ENCODE measurements around the gene FBXW8.

FBXW8 gene

DNA sequence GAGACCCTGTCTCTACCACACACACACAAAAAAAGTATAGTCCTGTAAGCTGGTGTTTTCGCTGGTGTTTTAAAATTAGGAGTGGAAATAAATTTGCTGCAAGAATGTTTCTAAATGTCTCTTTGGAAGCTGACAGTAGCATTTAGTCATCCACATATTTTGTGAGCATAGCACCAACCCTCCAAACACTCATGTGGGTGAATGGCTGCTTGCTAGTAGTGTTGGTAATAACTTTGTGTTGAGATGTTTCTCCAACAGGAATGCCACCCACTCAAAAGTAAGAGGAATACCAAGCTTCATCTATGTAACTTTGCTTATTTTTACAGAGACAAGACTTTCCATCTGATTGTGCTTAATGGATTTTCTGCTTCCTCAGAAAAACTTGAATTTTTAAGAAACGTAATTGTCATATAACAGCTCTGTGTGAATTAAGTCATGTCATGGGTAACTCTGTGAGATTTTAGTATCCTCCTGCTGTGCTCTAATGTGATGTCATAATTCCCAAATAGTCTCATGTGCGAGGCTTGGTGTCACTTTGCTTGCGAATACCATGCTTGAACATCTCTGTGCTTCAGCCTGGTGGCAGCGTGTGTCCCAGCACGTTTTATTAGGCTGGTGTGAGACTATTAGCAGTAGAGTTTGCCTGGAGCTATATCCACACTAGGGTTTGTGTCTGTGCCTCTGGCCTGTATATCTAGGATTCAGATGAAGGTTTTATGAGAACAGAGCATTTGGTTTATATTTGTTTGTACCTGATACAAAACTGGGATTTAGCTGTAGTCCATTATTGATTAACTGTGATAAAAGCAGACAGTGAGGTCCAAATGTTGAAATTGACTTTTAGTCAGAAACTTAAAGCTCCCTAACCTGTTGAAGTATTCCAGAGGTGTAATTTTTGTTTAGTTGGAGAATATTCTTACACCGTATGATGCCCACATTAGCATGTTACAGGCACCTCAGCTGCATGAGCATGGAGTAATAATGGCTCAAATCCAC lies 80.5 kb downstream of the FBXW8 start:
- no peak for DNase-seq (ENCODE audit: low read depth)

DNA sequence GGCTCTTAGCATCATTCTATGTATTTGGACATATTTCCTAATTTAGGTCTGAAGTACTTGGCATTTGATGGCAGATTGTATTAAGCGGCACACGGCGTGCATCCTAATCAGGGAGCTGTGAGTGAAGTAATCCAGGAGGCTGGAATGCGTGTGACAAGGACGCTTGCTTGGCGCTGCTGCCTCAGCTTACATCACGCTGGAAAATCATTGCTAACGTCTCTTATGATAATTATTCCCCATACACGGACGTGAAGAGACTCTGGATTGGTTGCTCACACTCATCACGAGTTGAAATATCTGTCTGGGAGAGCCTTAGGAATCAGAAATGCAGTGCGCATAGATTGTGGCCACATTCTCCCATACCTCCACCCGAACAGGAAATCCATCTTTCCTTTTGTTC lies 85.3 kb downstream of the FBXW8 start:
- no peak for DNase-seq (ENCODE audit: low read depth)

DNA sequence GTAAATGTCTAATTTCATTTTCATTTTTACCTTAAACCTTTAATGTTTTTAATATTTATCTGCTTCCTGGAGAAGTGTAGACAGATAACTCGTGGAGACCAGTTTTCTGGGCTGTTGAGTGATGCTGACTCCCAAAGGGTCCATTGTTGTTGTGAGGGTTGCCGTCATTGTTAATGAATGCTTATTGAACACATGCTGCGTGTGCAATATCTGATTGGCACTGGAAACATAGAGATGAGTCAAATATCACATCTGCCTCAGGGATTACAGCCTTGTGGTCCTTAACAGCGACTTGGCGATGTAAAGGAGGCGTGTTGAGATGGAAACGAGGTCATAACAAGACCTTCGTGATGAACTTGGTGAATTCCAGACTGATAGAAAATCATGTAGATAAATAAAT lies 85.9 kb downstream of the FBXW8 start:
- no peak for DNase-seq (ENCODE audit: low read depth)

DNA sequence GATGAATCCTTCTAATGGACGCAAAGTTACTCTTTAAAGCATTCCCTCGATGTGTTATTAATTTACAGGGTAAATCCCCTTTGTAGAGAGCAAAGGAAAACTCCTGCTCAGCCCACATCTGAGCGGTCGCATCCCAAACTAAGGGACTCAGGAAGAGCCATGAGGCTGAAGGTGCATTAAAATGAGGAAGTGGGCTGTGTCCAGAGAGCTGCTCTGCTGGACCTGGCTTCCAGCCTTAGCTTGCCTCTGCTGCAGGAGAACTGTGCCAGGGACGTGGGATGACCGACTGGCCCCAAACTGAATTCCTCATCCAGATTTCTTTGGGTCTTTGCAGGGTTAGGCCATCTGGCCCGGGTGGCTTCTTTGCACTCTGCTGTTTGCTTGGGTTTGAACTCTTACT lies 88.3 kb downstream of the FBXW8 start:
- DNase-seq (ENCODE audit: low read depth), result no peak

DNA sequence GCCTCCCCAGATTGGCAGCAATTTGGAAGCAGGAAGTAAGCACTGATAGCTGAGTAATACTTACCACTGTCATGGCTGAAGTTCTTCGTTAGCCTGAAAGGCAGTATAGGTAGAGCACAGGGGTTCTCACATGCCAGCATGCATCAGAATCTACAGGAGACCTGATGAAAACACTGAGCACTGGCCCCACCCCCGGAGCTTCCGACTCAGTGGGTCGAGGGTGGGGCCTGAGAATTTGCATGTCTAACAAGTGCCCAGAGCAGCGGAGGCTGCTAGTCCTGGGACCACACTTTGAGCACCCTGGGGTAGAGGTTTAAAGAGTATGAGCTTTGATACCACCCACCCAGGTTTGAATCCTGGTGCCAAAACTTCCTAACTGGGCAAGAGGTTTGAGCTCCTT lies 89.6 kb downstream of the FBXW8 start:
- DNase-seq (ENCODE audit: low read depth), result no peak

DNA sequence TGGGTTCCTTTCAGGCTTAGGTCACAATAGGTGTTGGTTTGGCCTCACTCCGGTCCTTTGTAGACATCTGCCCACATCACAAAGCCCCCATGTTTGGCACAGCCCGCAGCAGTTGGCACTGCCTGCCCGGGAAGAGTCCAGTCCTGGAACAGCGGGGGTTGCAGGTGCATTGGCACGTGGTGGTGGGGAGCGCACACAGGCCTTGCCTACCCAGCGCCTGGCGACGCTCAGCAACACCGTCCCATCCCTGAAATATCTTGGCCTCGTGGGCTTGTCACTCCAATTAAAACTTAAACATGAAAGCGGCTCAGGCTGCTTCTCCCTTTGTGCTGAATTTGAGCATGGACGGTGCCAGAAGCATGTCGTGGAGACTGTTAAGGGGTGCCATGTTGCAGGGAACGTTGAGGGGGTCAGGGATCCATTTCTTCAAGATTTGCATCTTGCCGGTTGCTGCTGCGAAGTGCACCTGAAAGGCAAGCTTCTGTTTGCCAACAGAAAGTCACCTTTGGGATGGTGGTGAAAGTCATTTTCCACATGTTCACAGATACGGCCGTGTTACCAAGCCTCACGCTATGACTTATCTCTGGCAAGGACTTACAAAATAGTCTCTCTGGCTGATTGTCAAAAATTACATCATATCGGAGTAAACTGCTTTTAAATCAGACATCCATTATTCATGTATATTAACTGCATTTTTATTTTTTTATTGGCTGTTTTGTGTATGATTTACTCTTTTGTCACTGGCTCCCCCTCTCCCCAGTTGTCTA lies 91.5 kb downstream of the FBXW8 start:
- no peak for DNase-seq (ENCODE audit: low read depth)

DNA sequence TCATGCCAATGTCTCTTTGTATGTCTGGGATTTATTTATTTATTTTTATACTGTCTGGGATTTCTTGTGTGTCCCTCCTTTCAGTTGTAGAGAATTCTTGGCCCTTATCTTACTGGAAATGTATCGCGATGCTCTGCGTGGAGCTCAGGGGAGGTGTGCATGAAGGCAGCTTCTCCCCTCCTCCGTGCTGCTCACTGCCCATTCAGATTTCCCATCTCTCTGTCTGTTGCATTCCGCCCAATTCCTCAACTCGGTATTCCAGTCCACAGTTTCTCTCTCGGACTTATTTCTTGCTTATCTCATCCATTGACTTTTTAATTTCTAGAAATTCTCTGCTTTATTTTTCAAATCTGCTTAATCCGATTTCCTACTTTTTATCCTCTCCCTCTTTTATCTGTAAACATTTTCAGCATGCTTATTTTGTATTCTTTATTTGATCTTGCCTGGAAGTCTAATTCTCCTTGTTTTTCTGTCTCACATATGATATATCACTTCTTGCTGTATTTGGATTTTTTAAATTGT lies 93.2 kb downstream of the FBXW8 start:
- no peak for DNase-seq (ENCODE audit: low read depth)

DNA sequence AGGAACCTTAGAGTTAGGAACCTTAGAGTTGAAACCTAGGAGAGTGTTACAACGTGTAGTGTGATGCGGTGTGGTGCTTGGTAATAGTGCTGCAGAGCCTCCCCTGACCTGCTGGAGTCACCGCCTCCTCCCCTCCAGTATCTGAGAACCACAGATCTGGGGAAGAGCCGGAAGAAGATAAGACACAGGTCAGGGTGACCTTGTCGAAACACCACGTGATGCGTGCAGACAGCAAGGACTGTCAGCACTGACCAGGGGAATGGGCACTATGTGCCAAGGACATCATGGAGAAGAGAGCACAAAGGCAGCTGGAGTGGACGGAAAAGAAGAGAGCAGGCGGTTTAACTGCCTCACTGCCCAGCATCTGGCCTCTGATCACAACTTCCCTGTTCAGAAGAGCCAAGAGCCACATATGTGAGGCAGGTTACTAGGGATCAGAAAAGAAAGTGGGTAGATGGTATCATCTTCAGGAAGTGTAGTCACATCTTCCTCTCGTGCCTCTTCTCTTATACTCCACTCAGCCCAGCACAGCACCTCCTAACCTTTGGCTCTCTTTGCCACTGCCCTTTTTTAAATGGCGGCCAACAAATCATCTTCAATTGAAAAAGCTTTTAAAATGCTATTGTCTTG lies 94.8 kb downstream of the FBXW8 start:
- no peak for DNase-seq (ENCODE audit: low read depth)

DNA sequence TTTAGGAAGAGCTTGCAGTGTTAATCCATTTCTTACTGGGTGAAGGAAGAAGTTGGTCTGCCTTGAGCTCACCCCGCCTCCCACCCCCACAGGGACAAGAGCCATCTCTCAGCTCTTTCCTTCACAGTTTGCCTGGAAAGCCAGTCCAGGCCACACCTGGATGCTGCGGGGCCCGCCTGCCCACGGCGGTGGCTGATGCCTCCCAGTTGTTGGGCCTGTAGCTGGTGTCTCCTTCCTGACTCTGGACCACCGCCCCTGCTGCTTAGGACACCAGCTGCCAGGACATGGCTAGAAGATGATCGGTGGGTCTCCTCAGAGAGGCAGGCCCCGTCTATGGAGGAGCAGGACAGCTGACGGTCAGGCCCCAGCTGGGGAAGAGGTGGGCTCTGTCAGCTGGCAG lies 95.6 kb downstream of the FBXW8 start:
- DNase-seq (ENCODE audit: low read depth), result no peak

DNA sequence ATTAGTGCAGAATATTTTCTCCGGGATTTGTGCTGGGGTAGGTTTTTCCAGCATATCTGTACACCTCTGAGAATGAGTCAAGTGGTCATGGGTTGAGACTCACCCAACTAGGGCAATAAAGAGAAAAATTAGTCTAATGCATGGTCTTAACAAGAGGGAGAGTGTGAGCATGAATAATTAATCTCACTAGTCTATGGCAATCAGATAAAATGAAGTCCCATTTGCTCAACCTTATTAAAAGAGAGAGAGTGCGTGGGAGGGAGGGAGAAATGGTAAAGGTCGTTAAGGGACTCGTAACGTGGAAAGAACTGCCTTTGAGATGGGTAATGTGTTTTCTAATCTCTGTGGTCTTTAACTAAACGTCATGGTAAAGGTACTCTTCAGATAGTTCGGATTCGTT lies 96.8 kb downstream of the FBXW8 start:
- no peak for DNase-seq (ENCODE audit: low read depth)

DNA sequence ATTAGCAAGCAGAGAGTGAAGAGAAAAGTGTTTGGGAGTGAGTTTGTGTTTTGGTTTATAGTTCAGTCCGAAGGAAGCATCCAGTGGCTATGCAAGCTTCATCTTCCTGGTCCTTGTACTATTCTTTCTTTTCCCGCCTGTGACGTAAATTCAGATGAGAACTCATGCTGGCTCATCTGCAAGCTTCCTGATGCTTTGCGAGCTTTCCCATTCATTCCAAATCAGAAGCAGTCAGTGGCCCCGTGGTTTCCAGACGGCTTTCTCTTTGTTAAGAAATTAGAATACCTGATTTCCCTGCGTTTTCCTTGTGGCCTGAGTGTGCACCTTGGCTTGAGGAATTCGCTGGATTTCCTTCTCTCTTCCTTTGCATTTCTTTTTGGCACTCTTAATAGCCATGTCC lies 99.0 kb downstream of the FBXW8 start:
- no peak for DNase-seq (ENCODE audit: low read depth)

DNA sequence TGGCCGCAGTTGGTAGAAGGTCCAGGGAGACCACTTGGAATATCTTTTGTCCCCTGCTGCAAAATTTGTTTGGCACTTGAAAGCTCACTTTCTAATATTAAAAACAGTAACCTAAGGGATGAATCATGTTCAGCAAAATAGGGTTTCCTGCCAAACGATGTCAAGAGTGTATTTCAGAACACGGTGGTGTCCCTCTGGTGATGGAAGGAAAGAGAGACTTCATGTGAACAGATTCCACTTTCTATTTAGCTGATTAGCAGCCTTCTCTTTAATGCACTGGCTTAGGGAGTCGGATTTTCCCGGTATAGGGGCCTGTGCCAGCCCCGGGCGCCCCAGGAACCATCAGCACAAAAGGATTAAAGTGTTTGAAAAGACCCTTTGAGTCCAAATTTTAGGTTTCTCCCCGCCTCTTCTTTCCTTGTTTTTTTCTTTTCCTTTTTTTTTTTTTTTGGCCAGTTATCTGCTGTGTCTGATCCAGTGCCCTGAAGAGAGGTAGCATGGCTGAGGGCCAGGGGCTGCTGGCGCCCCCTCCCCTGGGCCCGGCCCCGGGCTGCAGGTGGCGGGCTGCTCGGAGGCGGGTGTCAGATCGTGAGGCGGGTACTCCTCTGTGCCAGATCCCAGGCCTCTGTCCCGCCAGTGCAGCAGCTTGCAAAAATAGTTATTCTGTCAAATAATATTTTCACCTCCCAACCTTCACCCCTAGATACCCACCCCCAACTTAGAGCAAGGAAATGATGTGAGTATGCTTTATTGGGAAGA lies 100.1 kb downstream of the FBXW8 start:
- DNase-seq (ENCODE audit: low read depth), result no peak

DNA sequence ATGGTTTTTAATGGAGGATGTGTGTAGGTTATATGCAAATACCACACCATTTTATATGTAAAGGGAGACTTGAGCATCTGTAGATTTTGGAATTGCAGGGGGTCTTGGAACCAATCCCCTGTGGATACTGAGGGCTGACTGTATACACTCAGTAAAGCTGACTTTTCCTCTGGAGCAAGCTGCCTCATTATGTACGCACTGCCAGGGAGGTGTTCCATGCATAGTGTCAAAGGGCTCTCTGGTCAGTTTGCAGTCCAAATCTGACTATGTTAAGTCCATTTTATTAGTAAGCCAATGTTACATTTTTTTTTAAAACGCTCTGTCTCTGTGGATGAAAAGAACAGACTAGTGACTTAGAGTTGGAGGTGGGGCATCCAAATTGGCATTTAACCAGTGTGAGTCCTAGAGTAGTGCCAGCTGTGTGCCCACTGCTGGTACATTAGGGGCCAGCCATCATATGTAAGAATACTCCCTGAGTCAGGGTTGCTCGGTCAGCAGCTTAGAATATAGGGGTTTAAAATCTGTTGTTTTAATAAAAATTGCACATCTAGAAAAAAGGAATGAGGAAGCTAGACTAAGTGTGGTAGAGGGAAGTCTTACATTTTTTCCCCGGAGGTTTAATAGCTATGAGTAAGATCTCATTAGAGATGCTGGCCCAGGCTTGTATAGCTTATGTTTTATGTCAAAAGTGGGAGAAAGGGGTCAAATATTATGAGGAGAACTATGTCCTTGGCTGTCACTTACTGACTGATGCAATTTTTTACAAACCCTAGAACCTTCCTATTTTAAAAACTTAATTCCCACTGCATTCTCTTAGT lies 101.4 kb downstream of the FBXW8 start:
- no peak for DNase-seq (ENCODE audit: low read depth)

DNA sequence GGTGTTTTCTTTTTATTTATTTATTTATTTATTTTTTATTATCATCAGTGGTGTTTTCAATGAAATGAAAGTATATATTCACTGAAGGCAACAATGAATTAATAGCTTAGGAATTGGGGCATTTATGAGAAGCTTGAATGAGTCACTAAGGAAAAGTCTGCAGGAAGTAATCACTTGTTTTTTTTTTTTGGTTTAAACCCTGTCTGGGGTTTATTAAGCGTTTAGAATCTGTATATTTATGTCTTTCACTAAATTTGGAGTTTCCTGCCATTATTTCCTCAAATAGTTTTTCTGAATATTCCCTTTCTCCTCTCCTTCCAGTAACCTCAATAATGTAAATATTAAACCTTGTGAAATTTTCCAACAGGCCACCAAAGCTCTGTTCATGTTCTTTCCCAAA lies 103.0 kb downstream of the FBXW8 start:
- no peak for DNase-seq (ENCODE audit: low read depth)

DNA sequence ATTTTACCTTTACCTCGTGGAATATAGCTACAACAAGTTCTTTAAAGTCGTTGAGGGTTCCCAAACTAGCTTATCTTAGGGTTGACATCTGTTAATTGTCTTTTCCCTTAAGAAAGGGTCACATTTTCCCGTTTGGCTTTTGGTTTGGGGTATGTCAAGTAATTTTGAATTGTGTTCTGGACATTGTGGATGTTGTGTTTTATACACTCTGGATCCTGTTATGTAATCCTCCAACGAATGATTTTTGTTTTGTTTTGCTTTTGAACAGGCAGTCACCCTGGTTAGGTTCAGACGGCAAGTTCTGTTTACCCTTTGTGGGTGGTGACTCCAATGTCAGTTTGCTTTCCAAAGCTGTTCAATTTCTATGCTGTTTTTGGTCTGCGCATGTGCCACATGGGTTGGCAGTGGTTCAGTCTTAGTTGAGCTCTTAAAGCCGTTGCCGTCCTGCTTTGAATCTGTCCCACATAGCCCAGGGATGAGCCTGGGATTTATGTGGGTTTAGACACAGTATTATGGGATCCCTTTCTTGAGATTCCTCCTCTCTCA lies 103.7 kb downstream of the FBXW8 start:
- DNase-seq (ENCODE audit: low read depth), result no peak

DNA sequence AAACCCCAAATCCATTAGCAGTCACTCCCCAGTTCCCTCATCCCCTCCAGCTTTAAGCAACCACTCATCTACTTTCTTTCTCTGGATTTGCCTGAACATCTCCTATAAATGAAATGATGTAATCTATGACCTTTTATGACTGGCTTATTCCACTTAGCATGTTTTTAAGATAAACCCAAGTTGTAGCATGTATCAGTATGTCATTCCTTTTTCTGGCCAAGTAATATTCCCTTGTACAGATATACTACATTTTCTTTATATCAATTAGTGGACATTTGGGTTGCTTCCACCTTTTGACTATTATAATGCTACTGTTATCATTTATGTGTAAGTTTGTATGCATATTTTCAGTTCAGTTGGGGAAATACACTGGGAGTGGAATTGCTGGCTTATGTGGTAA lies 105.1 kb downstream of the FBXW8 start:
- DNase-seq (ENCODE audit: low read depth), result no peak

DNA sequence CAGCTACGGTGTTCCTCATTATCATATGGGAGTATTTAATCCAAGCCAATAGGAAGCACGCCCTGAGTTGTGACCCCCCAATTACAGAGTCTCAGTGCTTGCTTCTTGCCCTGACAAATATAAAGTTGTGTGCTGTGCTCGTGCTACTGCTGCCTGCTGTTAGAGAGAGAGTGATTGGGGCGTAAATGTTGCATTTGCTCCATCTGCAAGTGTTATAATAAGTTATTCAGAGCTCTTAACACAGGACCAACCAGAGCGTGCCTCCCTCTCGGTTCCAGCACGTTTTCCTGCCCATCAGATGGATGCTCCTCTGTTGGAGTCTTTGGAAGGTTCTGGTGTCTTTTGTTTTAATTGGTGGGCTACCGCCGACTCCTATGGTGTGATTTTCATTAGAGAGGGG lies 107.1 kb downstream of the FBXW8 start:
- no peak for DNase-seq (ENCODE audit: low read depth)

DNA sequence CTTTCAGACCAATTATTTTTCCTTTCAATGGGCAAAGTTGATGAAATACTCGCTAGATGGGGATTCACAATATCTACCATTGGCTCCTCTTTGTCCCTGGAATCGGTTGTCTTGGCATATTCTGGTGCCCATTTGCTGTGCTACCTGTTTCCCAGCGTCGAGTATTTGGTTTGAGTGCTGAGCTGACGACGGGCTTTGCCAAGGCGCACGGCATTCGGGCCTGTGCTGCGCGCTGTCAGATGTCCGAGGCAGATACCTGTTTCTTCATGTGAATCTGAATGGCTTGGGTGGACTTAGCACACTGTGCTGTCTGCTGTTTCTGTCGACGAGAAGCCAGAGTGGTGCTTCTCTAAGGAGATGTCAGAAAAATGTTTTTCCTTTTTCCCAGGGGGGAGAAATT lies 107.5 kb downstream of the FBXW8 start:
- DNase-seq (ENCODE audit: low read depth), result no peak

DNA sequence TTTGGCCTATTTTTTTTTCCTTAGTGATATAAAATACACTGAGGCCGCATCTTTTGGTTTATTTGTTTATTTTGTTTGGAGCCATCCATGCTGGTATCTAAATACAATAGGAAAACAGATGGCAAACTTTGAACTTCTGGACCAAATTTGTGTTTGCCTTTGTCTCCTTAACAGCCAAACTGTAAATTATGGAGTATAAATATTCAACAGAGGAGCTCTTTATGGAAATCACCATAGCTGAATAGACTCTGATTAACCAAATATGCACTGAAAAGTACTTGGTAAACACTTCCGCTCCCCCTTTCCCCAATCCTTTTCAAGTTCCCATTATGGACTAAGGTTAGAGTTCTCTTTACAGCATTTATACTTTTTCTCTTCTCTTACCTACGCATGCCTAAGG lies 107.9 kb downstream of the FBXW8 start:
- no peak for DNase-seq (ENCODE audit: low read depth)

DNA sequence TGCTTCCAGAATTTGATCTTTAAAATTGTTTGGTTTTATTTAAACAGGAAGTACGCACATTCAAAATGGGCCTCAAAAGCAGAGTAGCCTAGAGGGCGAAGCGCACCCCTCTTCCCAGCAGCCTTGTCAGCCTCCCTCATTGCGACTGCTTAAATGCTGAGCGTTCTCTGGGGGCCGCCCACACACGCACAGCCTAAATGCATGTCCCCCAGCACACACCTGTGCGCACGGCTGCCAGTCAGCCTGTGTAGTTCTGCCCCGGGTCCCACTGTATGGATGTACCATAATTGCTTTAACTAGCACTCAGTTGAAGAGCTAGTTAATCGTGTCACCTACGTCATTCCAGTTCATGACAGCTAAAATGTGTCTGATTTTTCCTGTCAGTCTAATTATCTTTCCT lies 109.1 kb downstream of the FBXW8 start:
- DNase-seq (ENCODE audit: low read depth), result no peak
